Naive B cell (primary cell): Measurements from ENCODE around the gene GDE1. TPM values are rescaled to one million over a fixed set of nuclear protein-coding genes. Genes with fewer than 3 reads are reported as not detected.

Source experiments
- ATAC-seq, 2 donors: fragments of 150-1000 bp; cut with Tn5 transposase; 2 replicates each; pipeline ENCODE4 v1.10.0; 2021; ENCODE audit warnings: low read depth in 2 of 2, mild to moderate bottlenecking in 2 of 2, moderate library complexity in 2 of 2
- DNase-seq: peaks from one replicate; pipeline ENCODE4 v3.0.0; 2022
- H3K27ac Mint-ChIP-seq, 6 donors: one replicate each; pipeline ENCODE4 v1.8.0; 2020 to 2022; ENCODE audit warnings: mild to moderate bottlenecking in 6 of 6, mixed read lengths in 6 of 6, moderate library complexity in 5 of 6, inconsistent platforms in 2 of 6
- H3K27me3 Mint-ChIP-seq, 3 donors: one replicate each; pipeline ENCODE4 v1.8.0; 2021 to 2022; ENCODE audit warnings: mixed read lengths in 3 of 3, mild to moderate bottlenecking in 1 of 3
- H3K36me3 Mint-ChIP-seq, 2 donors: one replicate each; pipeline ENCODE4 v1.8.0; 2020 to 2022; ENCODE audit warnings: mixed read lengths in 2 of 2, inconsistent platforms in 1 of 2, mild to moderate bottlenecking in 1 of 2
- H3K4me1 Mint-ChIP-seq, 3 donors: one replicate each; pipeline ENCODE4 v1.8.0; 2020 to 2022; ENCODE audit warnings: mixed read lengths in 3 of 3, inconsistent platforms in 1 of 3, mild to moderate bottlenecking in 1 of 3, moderate library complexity in 1 of 3
- H3K4me3 Mint-ChIP-seq, 8 donors: one replicate each; pipeline ENCODE4 v1.8.0; 2020 to 2022; ENCODE audit warnings: mild to moderate bottlenecking in 8 of 8, mixed read lengths in 8 of 8, moderate library complexity in 8 of 8, inconsistent platforms in 2 of 8
- H3K9me3 Mint-ChIP-seq, 7 donors: one replicate each; pipeline ENCODE4 v1.8.0; 2020 to 2022; ENCODE audit warnings: mixed read lengths in 7 of 7, mild to moderate bottlenecking in 5 of 7, inconsistent platforms in 2 of 7, moderate library complexity in 1 of 7
- polyA plus RNA-seq, 6 donors: library from polyadenylated mRNA; unstranded; fragments of 300-500 nt; fragmentation: Illumina TruSeq; gene quantifications; one replicate each; pipeline ENCODE4 v1.2.3, GENCODE V29; 2021; ENCODE audit warnings: low read depth in 6 of 6

The GDE1 gene
- polyA plus RNA-seq, 6 donors from 2014 or later: 25.2 to 36.3 (median 28.2) TPM

DNA sequence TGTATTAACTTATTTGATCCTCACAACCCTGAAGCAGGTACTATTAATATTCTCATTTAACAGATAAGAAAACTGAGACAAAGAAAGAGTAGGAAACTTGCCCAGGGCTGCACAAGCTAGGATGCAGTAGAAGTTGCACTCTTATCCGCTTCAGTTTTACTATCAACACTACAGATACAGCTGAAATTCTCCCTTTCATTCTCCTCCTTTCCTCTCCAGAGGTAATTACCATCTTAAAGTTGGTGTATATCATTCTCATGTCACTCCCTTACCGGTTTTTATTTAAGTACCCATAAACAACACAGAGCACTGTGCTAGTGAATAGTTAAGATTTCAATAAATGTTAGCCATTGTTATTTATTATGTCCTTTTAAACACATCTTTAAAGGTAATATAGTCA is 3.5 kb downstream of the GDE1 start:
- Mint-ChIP-seq H3K9me3 (no peaks in the 10 kb centered on the region), H3K27me3 (no peaks in the 10 kb centered on the region), H3K4me1 (peaks cover 28 to 40% (median 40%) of the 10 kb centered on the region in 3 donors), H3K27ac (peak overlapping the region in 1 of 6 donors; percentile 45), H3K4me3 (no peak overlapping the region), H3K36me3 (peaks cover 9 to 10% of the 10 kb centered on the region in 2 donors)
- ATAC-seq (no peak), DNase-seq (no peak)

DNA sequence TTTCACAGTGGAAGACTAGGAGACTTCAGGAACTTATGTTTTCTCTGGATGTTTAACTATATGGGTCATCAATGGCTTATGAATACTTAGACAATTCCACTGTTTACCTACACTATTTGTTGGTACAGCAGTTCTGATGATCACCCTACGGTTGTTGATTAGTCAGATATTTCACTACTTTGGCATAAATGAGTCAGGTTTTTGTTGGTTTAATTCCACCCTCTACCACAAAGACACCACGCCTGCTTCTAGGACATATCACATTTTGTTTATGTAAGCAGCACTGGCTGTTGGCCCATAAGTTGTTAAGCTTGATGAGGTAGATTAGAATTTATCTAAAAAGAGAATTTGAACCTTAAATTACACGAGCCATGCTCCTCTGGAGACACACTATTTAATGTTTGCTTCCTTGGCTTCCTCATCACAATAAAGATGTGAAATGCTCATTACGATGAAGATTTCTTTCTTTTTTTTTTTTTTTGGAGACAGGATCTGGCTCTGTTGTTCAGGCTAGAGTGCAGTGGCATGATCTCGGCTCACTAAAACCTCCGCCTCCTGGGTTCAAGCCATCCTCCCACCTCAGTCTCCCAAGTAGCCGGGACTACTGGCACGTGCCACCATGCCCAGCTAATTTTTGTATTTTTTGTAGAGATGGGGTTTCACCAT is 4.3 kb downstream of the GDE1 start:
- Mint-ChIP-seq H3K9me3 (no peaks in the 10 kb centered on the region), H3K36me3 (peaks cover 9 to 10% of the 10 kb centered on the region in 2 donors), H3K4me3 (peak overlapping the region in 1 of 8 donors; percentile 10), H3K27me3 (no peaks in the 10 kb centered on the region), H3K27ac (no peak overlapping the region), H3K4me1 (peaks cover 35 to 46% (median 40%) of the 10 kb centered on the region in 3 donors)
- ATAC-seq (no peak), DNase-seq (no peak)

GRCh38 chr16:19515757-19516156 is 6.1 kb downstream of the GDE1 start:
- ATAC-seq (no peak), DNase-seq (no peak)
- Mint-ChIP-seq H3K36me3 (peaks cover 9 to 10% of the 10 kb centered on the region in 2 donors), H3K27me3 (no peaks in the 10 kb centered on the region), H3K4me1 (peaks cover 26 to 29% (median 27%) of the 10 kb centered on the region in 3 donors), H3K4me3 (no peak overlapping the region), H3K9me3 (no peaks in the 10 kb centered on the region), H3K27ac (no peak overlapping the region)

DNA sequence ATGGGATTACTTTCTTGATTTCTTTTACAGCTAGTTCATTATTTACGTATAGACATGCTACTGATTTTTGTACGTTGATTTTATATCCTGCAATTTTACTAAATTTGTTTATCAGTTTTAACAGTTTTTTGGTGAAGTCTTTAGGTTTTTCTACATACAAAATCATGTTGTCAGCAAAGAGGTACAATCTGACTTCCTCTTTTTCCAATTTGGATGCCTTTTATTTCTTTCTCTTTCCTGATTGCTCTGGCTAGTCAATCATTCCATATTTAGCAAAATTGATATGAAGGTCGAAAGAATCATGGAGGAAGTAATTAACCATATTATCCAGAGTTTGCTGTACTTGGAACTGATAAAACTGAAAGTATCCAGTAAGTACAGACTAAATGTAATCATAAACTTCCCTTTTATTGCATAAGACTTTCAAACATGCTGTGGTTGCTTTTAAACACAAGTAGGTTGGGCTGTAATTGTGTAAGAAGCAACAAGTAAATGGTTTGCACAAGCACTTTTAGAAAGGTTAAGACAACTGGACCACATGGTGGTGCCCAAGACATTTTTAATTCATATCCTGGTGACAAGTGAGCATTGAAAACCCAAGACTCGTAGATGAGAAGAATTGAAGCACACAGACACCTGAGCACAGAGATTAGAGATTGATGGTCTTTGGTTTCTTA is 8.4 kb downstream of the GDE1 start:
- Mint-ChIP-seq H3K4me3 (peak overlapping the region in 3 of 8 donors; percentile 32 to 75 (median 68)), H3K27me3 (no peaks in the 10 kb centered on the region), H3K4me1 (peaks cover 13 to 24% (median 15%) of the 10 kb centered on the region in 3 donors), H3K27ac (peak overlapping the region in 3 of 6 donors; percentile 63 to 78 (median 65)), H3K36me3 (peaks cover 9 to 10% of the 10 kb centered on the region in 2 donors), H3K9me3 (no peaks in the 10 kb centered on the region)
- DNase-seq (no peak), ATAC-seq (no peak)

- H3K4me3 Mint-ChIP-seq: peak overlapping the region in 1 of 8 donors; percentile 14
- H3K9me3 Mint-ChIP-seq: no peaks in the 10 kb centered on the region
- peak overlapping the region in 2 of 6 donors; percentile 15 to 65 for H3K27ac Mint-ChIP-seq
- H3K4me1 Mint-ChIP-seq: peaks cover 12 to 21% (median 13%) of the 10 kb centered on the region in 3 donors
- H3K36me3 Mint-ChIP-seq: peaks cover 7 to 9% of the 10 kb centered on the region in 2 donors
- ATAC-seq (no peak), DNase-seq (no peak)
- H3K27me3 Mint-ChIP-seq: no peaks in the 10 kb centered on the region
These were observed 9.6 kb downstream of the GDE1 start for GRCh38 chr16:19512297-19512696.

DNA sequence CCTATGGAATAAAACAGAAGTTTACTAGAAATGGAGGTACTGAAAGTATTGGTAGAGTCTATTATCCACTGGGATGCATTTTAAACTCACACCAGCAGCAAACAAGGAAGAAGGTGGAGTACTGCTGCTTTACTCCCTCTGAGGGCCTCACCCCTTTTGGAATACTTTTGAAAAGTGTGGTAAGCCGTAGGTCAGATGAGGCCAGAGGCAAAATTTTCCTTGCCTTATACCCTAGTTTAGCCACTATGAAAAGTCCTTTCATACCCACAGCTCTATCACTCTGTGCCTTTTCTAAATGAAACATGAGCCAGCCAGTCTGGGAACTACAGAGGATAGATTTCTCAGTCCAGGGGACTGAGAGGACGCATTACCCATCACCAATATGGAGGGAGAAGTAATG is 14.0 kb downstream of the GDE1 start:
- Mint-ChIP-seq H3K27me3 (no peaks in the 10 kb centered on the region), H3K4me3 (no peak overlapping the region), H3K36me3 (peaks cover 15 to 16% of the 10 kb centered on the region in 2 donors), H3K4me1 (peaks cover under 1 to 8% (median 2%) of the 10 kb centered on the region in 3 donors), H3K9me3 (no peaks in the 10 kb centered on the region), H3K27ac (no peak overlapping the region)
- DNase-seq (no peak), ATAC-seq (no peak)

DNA sequence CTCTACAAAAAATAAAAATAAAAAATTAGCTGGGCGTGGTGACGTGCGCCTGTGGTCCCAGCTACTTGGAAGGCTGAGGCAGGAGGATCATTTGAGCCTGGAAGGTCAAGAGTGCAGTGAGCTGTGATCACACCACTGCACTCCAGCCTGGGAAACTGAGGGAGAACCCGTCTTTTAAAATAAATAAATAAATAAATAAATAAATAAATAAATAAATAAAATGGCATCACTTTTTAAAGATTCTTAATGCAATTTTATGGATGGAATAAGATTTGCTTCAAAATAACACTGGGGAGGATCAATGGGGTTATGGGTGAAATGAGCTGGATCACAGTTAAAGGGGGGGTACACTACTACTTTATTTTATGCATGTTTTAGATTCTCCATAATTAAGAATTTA is 14.9 kb downstream of the GDE1 start:
- Mint-ChIP-seq H3K27ac (no peak overlapping the region), H3K27me3 (no peaks in the 10 kb centered on the region), H3K9me3 (no peaks in the 10 kb centered on the region), H3K36me3 (peaks cover 15 to 16% of the 10 kb centered on the region in 2 donors), H3K4me3 (no peak overlapping the region), H3K4me1 (peaks cover 0 to 4% (median 0%) of the 10 kb centered on the region in 3 donors)
- no peak for DNase-seq
- ATAC-seq: no peak

DNA sequence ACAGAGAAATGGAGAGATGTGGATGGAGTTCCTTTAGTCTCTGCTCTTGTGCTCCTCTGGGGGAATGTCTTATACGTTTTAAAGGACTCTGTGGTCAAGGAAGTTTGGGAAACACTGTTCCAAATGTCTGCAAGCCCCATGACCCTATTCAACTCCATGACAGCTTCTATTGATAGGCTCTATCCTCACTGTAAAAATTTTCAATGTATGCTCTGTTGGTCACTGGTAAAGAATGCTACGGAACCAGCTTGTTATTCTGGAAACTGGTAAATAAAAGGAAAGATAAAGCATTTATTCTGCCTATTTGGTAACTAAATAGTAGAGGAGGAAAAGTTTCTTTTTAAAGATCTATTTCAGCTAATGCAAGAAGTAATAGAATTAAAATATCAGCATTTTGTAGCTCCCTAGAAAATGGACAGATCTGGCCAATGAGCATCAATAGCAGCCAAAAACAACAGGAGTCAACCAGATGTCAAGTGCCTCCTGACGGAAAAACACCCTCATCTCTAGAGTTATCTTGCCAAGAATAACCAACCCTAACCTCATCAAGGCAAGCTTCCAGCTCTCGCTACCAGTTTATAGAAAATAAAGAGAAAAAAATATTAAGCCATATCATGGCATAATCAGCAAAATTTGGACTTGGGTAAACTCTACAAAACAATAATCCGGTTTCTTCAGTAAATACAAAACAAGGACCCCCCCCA is 16.1 kb downstream of the GDE1 start:
- Mint-ChIP-seq H3K36me3 (peaks cover 20% of the 10 kb centered on the region in 2 donors), H3K4me3 (no peak overlapping the region), H3K27me3 (no peaks in the 10 kb centered on the region), H3K27ac (peak overlapping the region in 3 of 6 donors; percentile 16 to 83 (median 40)), H3K4me1 (no peaks in the 10 kb centered on the region), H3K9me3 (no peaks in the 10 kb centered on the region)
- ATAC-seq (no peak), DNase-seq (no peak)

- H3K27me3 Mint-ChIP-seq: no peaks in the 10 kb centered on the region
- H3K9me3 Mint-ChIP-seq: no peaks in the 10 kb centered on the region
- ATAC-seq: no peak
- no peaks in the 10 kb centered on the region for H3K4me1 Mint-ChIP-seq
- no peak for DNase-seq
- H3K4me3 Mint-ChIP-seq: no peak overlapping the region
- no peak overlapping the region for H3K27ac Mint-ChIP-seq
- H3K36me3 Mint-ChIP-seq: peaks cover 20% of the 10 kb centered on the region in 2 donors
These were observed 18.3 kb downstream of the GDE1 start for GRCh38 chr16:19503461-19504075.

DNA sequence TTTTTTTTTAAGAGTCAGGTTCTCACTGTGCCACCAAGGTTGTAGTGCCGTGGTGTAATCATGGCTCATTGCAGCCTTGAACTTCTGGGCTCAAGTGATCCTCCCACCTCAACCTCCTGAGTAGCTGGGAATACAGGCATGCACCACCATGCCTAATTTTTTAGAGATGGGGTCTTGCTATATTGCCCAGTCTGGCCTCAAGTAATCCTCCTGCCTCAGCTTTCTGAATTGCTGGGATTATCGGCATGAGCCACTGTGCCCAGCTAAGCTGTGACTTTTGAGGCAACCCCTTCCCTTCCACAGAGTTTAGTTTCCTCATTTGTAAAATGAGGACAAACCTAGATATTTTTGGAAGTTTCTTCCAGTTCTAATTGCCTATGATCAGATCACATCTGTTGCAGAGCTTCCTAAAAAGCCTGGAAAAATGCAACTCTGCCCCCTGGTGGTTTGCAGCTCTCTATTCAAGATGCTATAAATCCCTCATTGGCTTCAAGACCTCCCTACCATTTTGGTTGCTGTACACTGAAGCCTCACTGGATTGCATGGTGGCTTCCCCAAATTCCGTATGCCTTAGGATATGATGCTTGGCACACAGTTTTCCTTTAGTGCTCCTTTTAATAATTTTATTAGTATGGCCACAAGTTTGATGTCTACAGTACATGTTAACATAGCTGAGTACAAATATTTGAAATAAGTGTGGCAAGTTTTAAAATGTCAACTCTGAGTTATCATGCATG is 19.3 kb downstream of the GDE1 start:
- Mint-ChIP-seq H3K4me1 (no peaks in the 10 kb centered on the region), H3K9me3 (no peaks in the 10 kb centered on the region), H3K27me3 (no peaks in the 10 kb centered on the region), H3K27ac (peak overlapping the region in 1 of 6 donors; percentile 32), H3K36me3 (peaks cover 20 to 24% of the 10 kb centered on the region in 2 donors), H3K4me3 (no peak overlapping the region)
- DNase-seq (peak; percentile 55), ATAC-seq (peak; percentile 50 to 72)

DNA sequence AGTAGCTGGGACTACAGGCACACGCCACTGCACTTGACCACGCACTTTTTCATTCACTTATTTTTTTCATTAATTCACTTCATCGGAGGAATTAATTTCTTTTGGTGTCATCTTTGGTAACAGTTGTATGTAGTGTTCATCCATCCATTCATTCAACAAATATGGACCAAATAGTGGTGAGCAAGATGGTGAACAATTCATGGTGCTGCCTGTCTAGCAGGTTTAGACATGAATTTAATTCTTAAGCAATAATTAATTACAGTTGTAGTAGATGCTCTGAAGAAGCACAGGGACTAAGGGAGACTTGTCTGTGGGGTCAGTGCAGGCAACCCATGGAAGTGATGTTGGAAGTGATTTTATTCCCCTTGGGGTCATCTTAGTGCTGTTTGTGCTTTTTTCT is 22.4 kb downstream of the GDE1 start:
- H3K9me3 Mint-ChIP-seq: no peaks in the 10 kb centered on the region
- no peak overlapping the region for H3K4me3 Mint-ChIP-seq
- no peak for ATAC-seq
- H3K36me3 Mint-ChIP-seq: peaks cover 15 to 16% of the 10 kb centered on the region in 2 donors
- H3K27me3 Mint-ChIP-seq: no peaks in the 10 kb centered on the region
- H3K27ac Mint-ChIP-seq: peak overlapping the region in 2 of 6 donors; percentile 40 to 91
- DNase-seq: no peak
- H3K4me1 Mint-ChIP-seq: peaks cover 0 to 1% (median 0%) of the 10 kb centered on the region in 3 donors

GRCh38 chr16:19499006-19499405 is 22.9 kb downstream of the GDE1 start:
- H3K4me1 Mint-ChIP-seq: peaks cover 3 to 6% (median 4%) of the 10 kb centered on the region in 3 donors
- H3K9me3 Mint-ChIP-seq: no peaks in the 10 kb centered on the region
- H3K27me3 Mint-ChIP-seq: no peaks in the 10 kb centered on the region
- H3K36me3 Mint-ChIP-seq: peaks cover 10 to 12% of the 10 kb centered on the region in 2 donors
- no peak overlapping the region for H3K27ac Mint-ChIP-seq
- no peak for DNase-seq
- no peak for ATAC-seq
- H3K4me3 Mint-ChIP-seq: no peak overlapping the region

DNA sequence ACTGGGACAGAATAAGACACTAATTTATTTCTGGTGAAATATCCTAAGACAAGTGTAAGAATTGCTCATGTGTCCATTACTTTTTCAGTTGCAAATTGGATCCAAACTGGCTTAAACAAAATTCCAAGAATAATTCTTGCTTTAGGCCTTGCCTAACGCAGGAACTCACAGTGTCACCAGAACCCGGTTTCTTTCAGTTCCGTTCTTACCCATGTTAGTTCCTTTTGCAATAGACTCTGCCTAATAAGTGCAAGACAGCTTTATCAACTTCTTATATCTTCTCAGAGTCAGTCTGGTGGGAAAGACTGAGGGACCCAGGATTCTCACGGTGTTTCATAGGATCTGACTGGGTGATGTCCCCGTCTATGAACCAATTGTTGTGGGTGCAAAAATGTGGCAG is 24.7 kb downstream of the GDE1 start:
- Mint-ChIP-seq H3K27me3 (no peaks in the 10 kb centered on the region), H3K9me3 (no peaks in the 10 kb centered on the region), H3K36me3 (peaks cover 6 to 12% of the 10 kb centered on the region in 2 donors), H3K27ac (peak overlapping the region in 1 of 6 donors; percentile 51), H3K4me3 (no peak overlapping the region), H3K4me1 (peaks cover 11 to 14% (median 14%) of the 10 kb centered on the region in 3 donors)
- DNase-seq (no peak), ATAC-seq (no peak)
